Measurements from ENCODE around the gene SULT1C4. TPM values are rescaled to one million over a fixed set of nuclear protein-coding genes. Genes with fewer than 3 reads are reported as not detected.

The SULT1C4 gene
- total RNA-seq, 4 donors from 2014 or later, result 3.2 to 9.2 (median 7.5) TPM

- Histone ChIP-seq H3K36me3 (no peaks in the 10 kb centered on the region), H3K4me1 (no peaks in the 10 kb centered on the region), H3K27ac (no peak overlapping the region), H3K27me3 (no peaks in the 10 kb centered on the region), H3K4me3 (replicated peaks in 1 of 3) (no peak overlapping the region), H3K9me3 (no peaks in the 10 kb centered on the region)
- intact Hi-C loops (cut with DNase I), result no loop called here
- 79 to 90% methylated on average over 2 of the region's 2 CpGs for WGBS, 2 donors
- TF ChIP-seq, protein P1, sequence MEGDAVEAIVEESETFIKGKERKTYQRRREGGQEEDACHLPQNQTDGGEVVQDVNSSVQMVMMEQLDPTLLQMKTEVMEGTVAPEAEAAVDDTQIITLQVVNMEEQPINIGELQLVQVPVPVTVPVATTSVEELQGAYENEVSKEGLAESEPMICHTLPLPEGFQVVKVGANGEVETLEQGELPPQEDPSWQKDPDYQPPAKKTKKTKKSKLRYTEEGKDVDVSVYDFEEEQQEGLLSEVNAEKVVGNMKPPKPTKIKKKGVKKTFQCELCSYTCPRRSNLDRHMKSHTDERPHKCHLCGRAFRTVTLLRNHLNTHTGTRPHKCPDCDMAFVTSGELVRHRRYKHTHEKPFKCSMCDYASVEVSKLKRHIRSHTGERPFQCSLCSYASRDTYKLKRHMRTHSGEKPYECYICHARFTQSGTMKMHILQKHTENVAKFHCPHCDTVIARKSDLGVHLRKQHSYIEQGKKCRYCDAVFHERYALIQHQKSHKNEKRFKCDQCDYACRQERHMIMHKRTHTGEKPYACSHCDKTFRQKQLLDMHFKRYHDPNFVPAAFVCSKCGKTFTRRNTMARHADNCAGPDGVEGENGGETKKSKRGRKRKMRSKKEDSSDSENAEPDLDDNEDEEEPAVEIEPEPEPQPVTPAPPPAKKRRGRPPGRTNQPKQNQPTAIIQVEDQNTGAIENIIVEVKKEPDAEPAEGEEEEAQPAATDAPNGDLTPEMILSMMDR (IDR thresholded peaks at IDR 0.05), result no peak
- no peak for TF ChIP-seq POLR2A (IDR thresholded peaks at IDR 0.05)
- no peak for DNase-seq
Measured at GRCh38 chr2:108390340-108390739, 12.6 kb downstream of the SULT1C4 start.

DNA sequence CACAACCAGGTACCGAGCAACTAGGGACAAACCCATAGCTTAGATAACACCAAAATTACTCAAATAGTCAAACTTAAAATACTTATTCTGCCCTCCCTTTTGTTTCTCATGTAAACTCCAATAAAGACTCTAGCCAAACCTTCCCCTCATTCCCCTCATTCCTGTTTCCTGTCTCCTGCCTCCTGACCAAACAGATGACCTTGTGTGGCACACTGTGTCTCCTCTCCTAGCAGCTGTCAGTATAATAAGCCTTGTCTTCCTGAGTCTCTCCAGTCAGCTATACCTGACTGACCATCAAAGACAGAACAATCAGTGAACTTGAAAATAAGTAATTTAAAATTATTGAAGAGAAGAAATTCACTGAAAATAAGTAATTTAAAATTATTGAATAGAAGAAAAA lies 14.3 kb downstream of the SULT1C4 start:
- Histone ChIP-seq H3K4me1 (no peaks in the 10 kb centered on the region), H3K36me3 (no peaks in the 10 kb centered on the region), H3K27me3 (no peaks in the 10 kb centered on the region), H3K4me3 (replicated peaks in 1 of 3) (no peak overlapping the region), H3K27ac (no peak overlapping the region), H3K9me3 (no peaks in the 10 kb centered on the region)
- no peak for TF ChIP-seq POLR2A (IDR thresholded peaks at IDR 0.05)
- TF ChIP-seq, protein P1 (IDR thresholded peaks at IDR 0.05), result no peak
- 94 to 97% methylated on average over 1 of the region's 1 CpG for WGBS, 2 donors
- intact Hi-C loops (cut with DNase I), result no loop called here
- DNase-seq, result no peak

- H3K4me3 ChIP-seq (replicated peaks in 1 of 3), result no peak overlapping the region
- DNase-seq, result no peak
- TF ChIP-seq POLR2A (IDR thresholded peaks at IDR 0.05), result no peak
- TF ChIP-seq, protein P1 (IDR thresholded peaks at IDR 0.05), result no peak
- H3K27ac ChIP-seq, result no peak overlapping the region
- no peaks in the 10 kb centered on the region for H3K27me3 ChIP-seq
- H3K9me3 ChIP-seq, result no peaks in the 10 kb centered on the region
- intact Hi-C loops (cut with DNase I), result no loop called here
- H3K4me1 ChIP-seq, result no peaks in the 10 kb centered on the region
- no peaks in the 10 kb centered on the region for H3K36me3 ChIP-seq
Measured at GRCh38 chr2:108393197-108393596, 15.4 kb downstream of the SULT1C4 start.

DNA sequence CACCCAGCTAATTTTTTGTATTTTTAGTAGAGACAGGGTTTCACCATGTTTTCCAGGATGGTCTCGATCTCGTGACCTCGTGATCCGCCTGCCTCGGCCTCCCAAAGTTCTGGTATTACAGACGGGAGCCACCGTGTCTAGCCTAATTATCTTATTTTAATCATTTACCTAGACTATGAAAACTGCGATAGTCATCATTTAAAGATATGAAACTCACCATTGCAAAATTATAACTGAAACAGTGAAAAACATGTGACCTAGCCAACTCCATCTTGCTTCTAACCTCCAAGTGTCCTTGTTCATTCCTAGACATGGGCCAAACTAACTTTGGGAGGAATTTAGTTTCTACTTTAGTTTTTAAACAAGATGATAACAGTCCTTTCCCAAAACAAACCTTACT lies 17.4 kb downstream of the SULT1C4 start:
- Histone ChIP-seq H3K4me3 (replicated peaks in 1 of 3) (no peak overlapping the region), H3K9me3 (no peaks in the 10 kb centered on the region), H3K27me3 (no peaks in the 10 kb centered on the region), H3K27ac (no peak overlapping the region), H3K36me3 (no peaks in the 10 kb centered on the region), H3K4me1 (no peaks in the 10 kb centered on the region)
- DNase-seq, result no peak
- TF ChIP-seq, protein P1 (IDR thresholded peaks at IDR 0.05), result no peak
- TF ChIP-seq POLR2A (IDR thresholded peaks at IDR 0.05), result no peak
- intact Hi-C loops (cut with DNase I), result no loop called here
- 97 to 98% methylated on average over 8 of the region's 8 CpGs for WGBS, 2 donors

DNA sequence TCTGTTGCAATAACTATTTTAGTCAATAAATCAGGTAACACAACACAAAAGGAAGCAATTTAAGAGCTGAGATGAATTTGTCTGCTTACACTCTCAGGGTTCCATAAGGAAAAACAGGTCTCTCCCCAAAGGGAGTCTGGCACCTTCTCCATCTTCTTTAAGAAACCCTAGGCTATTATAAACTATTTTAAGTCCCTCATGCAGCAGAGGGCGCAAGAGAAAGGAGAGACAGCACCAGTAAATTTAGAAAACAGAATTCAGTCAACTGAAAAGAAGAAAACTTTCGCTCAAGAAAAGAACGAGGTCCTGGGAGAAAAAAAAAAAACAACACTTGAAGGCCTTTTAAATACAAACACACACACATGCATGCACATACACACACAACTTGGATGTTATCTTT lies 19.1 kb downstream of the SULT1C4 start:
- no peak overlapping the region for H3K27ac ChIP-seq
- H3K9me3 ChIP-seq, result no peaks in the 10 kb centered on the region
- TF ChIP-seq, protein P1 (IDR thresholded peaks at IDR 0.05), result no peak
- TF ChIP-seq POLR2A (IDR thresholded peaks at IDR 0.05), result no peak
- H3K27me3 ChIP-seq, result no peaks in the 10 kb centered on the region
- H3K36me3 ChIP-seq, result no peaks in the 10 kb centered on the region
- H3K4me1 ChIP-seq, result no peaks in the 10 kb centered on the region
- H3K4me3 ChIP-seq (replicated peaks in 1 of 3), result no peak overlapping the region
- WGBS, 2 donors, result 49 to 63% methylated on average over 3 of the region's 3 CpGs
- DNase-seq, result no peak
- intact Hi-C loops (cut with DNase I), result no loop called here

All from thyroid gland (tissue), 4 donors.